ENCODE measurements around the gene CHI3L2.

CHI3L2 gene

DNA sequence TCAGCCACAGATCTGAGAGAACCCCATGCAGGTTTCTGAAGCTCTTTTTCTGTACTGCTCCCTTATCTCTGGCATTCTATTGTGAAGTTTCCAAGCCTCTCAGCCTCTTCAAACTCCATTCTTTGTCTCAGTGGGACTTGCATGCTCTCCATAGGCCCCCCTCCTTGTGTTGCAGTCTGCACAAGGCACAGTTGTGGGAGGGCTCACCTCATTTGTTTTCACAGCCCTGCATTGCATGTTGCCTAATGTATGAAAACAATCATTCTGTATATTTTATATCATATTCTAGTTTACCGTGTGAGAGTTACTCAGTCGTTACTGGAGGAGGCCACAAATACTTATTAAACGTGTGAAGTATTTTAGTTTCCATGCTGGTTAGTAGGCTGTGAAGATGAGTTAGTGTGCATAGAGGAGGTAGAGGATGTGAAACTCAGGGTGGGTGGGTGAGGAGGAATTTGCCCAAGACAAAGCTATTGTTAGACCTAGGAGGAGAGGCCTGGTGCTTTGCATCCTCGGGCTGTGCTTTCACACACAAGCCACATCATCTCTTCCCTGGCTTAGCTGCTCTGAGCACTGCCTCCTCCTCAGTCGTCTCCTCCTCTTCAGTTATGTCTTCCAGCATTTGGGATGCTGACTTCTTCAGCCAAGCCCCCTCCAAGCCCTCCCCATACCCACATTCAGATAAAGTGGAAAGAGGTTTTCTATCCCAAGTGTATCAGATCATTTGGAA, 7.8 kb upstream of the CHI3L2 start:
- Mint-ChIP-seq H3K36me3 (ENCODE audit: low read depth) (no peaks in the 10 kb centered on the region), H3K27me3 (no peaks in the 10 kb centered on the region), H3K4me1 (ENCODE audit: low read depth) (peaks cover 85% of the 10 kb centered on the region), H3K4me3 (no peak overlapping the region), H3K9me3 (no peaks in the 10 kb centered on the region), H3K27ac (no peak overlapping the region)
- intact Hi-C loops (cut with micrococcal nuclease), result loop anchor here (10.0 kb wide), 2 partner anchors 125 to 545 kb away; no protein-coding TSS in a partner anchor

DNA sequence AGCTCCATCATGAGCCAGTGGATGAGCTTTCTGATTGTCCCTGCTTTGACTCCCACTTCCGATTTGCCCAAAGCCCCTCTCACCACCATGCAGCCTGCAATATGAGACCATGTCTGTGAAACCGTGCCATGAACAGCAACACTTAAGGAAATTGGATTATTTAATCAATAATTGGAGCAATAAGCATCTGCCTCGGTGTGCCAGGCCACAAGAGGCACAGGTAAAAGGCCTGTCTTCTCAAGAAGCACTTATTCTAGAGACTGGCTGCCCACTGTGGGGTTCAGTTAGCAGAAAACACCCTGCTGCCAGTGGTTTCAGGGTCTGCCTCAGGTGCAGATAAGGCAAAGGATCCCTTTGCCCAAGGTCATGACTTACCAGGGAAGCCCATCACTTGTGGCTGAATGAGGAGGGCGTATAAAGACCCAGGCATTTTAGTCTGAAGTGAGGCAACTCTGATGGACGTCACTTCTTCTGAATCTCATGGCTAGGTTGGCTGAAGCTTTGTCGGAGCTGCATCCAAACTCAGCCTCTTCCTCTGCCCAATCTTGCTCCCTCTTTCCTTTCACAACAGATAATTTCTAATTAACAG, 7.1 kb upstream of the CHI3L2 start:
- intact Hi-C loops (cut with micrococcal nuclease), result loop anchor here (10.0 kb wide), 1 partner anchor 544 kb away; no protein-coding TSS in a partner anchor
- Mint-ChIP-seq H3K9me3 (no peaks in the 10 kb centered on the region), H3K36me3 (ENCODE audit: low read depth) (no peaks in the 10 kb centered on the region), H3K27me3 (peaks cover 2% of the 10 kb centered on the region), H3K4me3 (no peak overlapping the region), H3K4me1 (ENCODE audit: low read depth) (peaks cover 78% of the 10 kb centered on the region), H3K27ac (no peak overlapping the region)

DNA sequence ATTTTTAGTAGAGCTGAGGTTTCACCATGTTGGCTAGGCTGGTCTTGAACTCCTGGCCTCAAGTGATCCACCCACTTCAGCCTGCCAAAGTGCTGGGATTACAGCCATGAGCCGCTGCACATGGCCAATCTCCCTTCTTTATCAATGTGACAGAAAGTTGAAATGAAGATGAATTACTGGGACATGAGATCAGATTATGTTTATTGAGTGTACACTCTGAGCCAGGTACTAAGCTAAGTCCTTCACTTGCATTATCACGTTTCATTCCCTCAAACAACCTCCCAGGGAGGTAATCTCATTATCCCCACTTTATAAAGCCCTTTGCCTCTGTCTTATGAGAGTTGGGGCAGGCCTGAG, 6.3 kb upstream of the CHI3L2 start:
- Mint-ChIP-seq H3K4me1 (ENCODE audit: low read depth) (peaks cover 69% of the 10 kb centered on the region), H3K27ac (no peak overlapping the region), H3K27me3 (peaks cover 2% of the 10 kb centered on the region), H3K9me3 (no peaks in the 10 kb centered on the region), H3K36me3 (ENCODE audit: low read depth) (no peaks in the 10 kb centered on the region), H3K4me3 (no peak overlapping the region)
- intact Hi-C loops (cut with micrococcal nuclease), result loop anchor here (10.0 kb wide), 1 partner anchor 544 kb away; no protein-coding TSS in a partner anchor

DNA sequence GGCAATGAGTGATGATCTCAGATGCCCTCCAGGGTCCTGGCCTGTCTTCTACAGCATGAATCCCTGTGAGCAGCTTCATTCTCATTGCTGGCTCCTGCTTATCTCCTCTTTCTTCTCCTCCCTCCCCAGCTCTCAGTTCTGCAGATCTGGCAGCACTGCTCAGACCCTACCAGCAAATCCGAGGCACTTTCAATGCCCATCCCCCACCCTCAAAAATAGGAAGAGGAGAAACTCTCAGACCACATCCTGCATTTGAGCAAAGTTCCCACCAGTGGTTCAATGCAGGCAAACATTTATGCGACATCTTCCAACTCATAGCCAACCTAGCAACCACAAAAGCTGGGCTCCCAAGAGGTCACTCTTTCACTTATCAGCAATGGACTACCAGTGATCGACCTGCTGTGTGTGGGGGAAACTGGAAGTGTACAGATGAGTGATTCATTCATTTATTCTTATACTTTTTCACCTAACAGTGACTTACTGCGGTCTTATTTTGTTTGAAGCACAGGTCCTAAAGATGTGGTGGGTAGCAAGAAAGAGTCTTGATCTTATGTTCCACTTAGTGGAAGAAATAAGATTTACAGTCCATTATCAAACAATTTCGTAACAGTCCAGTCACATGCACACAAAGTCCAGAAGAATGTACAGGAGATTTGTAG, 5.8 kb upstream of the CHI3L2 start:
- H3K36me3 Mint-ChIP-seq (ENCODE audit: low read depth), result no peaks in the 10 kb centered on the region
- intact Hi-C loops (cut with micrococcal nuclease), result loop anchor here (10.0 kb wide), 1 partner anchor 543 kb away; no protein-coding TSS in a partner anchor
- peaks cover 67% of the 10 kb centered on the region for H3K4me1 Mint-ChIP-seq (ENCODE audit: low read depth)
- peak overlapping the region; percentile 24 for H3K4me3 Mint-ChIP-seq
- no peaks in the 10 kb centered on the region for H3K9me3 Mint-ChIP-seq
- no peak overlapping the region for H3K27ac Mint-ChIP-seq
- peaks cover 2% of the 10 kb centered on the region for H3K27me3 Mint-ChIP-seq

- Mint-ChIP-seq H3K36me3 (ENCODE audit: low read depth) (no peaks in the 10 kb centered on the region), H3K27me3 (peaks cover 2% of the 10 kb centered on the region), H3K27ac (peak overlapping the region; percentile 51), H3K4me1 (ENCODE audit: low read depth) (peaks cover 67% of the 10 kb centered on the region), H3K4me3 (peak overlapping the region; percentile 26), H3K9me3 (no peaks in the 10 kb centered on the region)
- intact Hi-C loops (cut with micrococcal nuclease), result loop anchor here (1.0 to 10.0 kb wide), 2 partner anchors 177 to 542 kb away; no protein-coding TSS in a partner anchor
These were observed 5.0 kb upstream of the CHI3L2 start for GRCh38 chr1:111222308-111223125.

DNA sequence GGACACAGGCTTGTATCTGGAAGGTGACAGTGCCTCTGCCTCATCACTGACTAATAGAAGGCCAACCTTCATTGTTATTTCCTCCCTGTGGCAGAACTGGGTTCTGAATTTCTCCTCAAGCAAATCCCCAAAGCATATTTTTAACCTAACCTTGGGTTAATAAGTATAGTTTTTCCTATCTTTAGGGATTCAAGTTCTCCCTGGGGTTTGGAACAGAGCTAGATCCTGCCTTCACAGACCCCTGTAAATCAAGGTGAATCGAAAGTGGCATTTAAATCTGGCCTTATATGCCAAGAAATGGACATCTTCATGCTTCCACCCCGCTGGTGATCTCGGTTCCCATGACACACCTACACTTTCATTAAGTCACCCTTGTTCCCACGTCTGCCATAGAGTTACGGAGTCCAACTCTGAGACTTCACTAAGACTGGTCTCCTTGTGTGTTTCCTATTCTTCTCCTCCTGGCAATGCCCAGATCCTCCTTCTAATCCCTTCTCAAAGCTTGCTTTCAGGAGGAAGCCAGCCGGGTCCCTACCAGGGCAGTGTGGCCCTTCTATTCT, 4.3 kb upstream of the CHI3L2 start:
- H3K27ac Mint-ChIP-seq, result peak overlapping the region; percentile 51
- intact Hi-C loops (cut with micrococcal nuclease), result loop anchor here (1.0 to 10.0 kb wide), 2 partner anchors 176 to 542 kb away; no protein-coding TSS in a partner anchor
- H3K36me3 Mint-ChIP-seq (ENCODE audit: low read depth), result no peaks in the 10 kb centered on the region
- H3K27me3 Mint-ChIP-seq, result peaks cover 2% of the 10 kb centered on the region
- H3K9me3 Mint-ChIP-seq, result no peaks in the 10 kb centered on the region
- peaks cover 67% of the 10 kb centered on the region for H3K4me1 Mint-ChIP-seq (ENCODE audit: low read depth)
- no peak overlapping the region for H3K4me3 Mint-ChIP-seq

- no peaks in the 10 kb centered on the region for H3K9me3 Mint-ChIP-seq
- intact Hi-C loops (cut with micrococcal nuclease), result loop anchor here (10.0 kb wide), 1 partner anchor 540 kb away; no protein-coding TSS in a partner anchor
These were observed 2.4 kb upstream of the CHI3L2 start for GRCh38 chr1:111225091-111225490.

GRCh38 chr1:111225717-111226400, 1.7 kb upstream of the CHI3L2 start:
- intact Hi-C loops (cut with micrococcal nuclease), result loop anchor here (10.0 kb wide), 1 partner anchor 539 kb away; no protein-coding TSS in a partner anchor
- Mint-ChIP-seq H3K9me3 (no peaks in the 10 kb centered on the region), H3K36me3 (ENCODE audit: low read depth) (no peaks in the 10 kb centered on the region), H3K4me3 (no peak overlapping the region), H3K27me3 (peaks cover 2% of the 10 kb centered on the region), H3K4me1 (ENCODE audit: low read depth) (peaks cover 52% of the 10 kb centered on the region), H3K27ac (no peak overlapping the region)

More at GRCh38 chr1:111225091-111225490, 2.4 kb upstream of the CHI3L2 start:
- Mint-ChIP-seq H3K4me1 (ENCODE audit: low read depth) (peaks cover 60% of the 10 kb centered on the region), H3K27me3 (peaks cover 2% of the 10 kb centered on the region), H3K4me3 (no peak overlapping the region), H3K36me3 (ENCODE audit: low read depth) (no peaks in the 10 kb centered on the region), H3K27ac (no peak overlapping the region)

- Mint-ChIP-seq H3K4me3 (no peak overlapping the region), H3K36me3 (ENCODE audit: low read depth) (no peaks in the 10 kb centered on the region), H3K9me3 (no peaks in the 10 kb centered on the region), H3K4me1 (ENCODE audit: low read depth) (peaks cover 31% of the 10 kb centered on the region), H3K27ac (peak overlapping the region; percentile 33), H3K27me3 (peaks cover 6% of the 10 kb centered on the region)
- intact Hi-C loops (cut with micrococcal nuclease), result loop anchor here (10.0 kb wide), 1 partner anchor 537 kb away; no protein-coding TSS in a partner anchor
These were observed 586 bp downstream of the CHI3L2 start for GRCh38 chr1:111227851-111228747.

DNA sequence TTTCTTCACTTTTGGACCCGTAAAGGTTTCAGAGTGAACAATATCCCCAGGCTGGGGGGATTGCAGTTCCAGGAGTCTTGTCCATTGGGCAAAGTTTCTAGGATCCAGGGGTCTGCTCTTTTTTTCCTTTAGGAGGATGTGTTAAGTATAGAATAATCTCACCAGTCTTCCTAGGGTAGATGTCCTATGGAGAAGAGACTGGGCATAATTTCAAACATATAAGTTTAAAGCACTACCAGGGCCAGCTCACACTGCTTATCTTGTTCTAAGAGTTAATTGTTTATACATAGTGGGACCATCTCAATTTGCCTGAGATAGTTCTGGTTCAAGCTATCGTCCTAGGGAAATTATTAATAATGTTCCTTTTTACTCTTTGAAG, 1.2 kb downstream of the CHI3L2 start:
- intact Hi-C loops (cut with micrococcal nuclease), result loop anchor here (10.0 kb wide), 1 partner anchor 536 kb away; no protein-coding TSS in a partner anchor
- Mint-ChIP-seq H3K27me3 (peaks cover 8% of the 10 kb centered on the region), H3K9me3 (no peaks in the 10 kb centered on the region), H3K36me3 (ENCODE audit: low read depth) (no peaks in the 10 kb centered on the region), H3K27ac (no peak overlapping the region), H3K4me3 (no peak overlapping the region), H3K4me1 (ENCODE audit: low read depth) (peaks cover 26% of the 10 kb centered on the region)

- Mint-ChIP-seq H3K36me3 (ENCODE audit: low read depth) (no peaks in the 10 kb centered on the region), H3K9me3 (no peaks in the 10 kb centered on the region), H3K27me3 (peaks cover 23% of the 10 kb centered on the region), H3K27ac (no peak overlapping the region), H3K4me3 (no peak overlapping the region), H3K4me1 (ENCODE audit: low read depth) (peaks cover 19% of the 10 kb centered on the region)
- intact Hi-C loops (cut with micrococcal nuclease), result no loop called here
These were observed 4.6 kb downstream of the CHI3L2 start for GRCh38 chr1:111232134-111232533.

DNA sequence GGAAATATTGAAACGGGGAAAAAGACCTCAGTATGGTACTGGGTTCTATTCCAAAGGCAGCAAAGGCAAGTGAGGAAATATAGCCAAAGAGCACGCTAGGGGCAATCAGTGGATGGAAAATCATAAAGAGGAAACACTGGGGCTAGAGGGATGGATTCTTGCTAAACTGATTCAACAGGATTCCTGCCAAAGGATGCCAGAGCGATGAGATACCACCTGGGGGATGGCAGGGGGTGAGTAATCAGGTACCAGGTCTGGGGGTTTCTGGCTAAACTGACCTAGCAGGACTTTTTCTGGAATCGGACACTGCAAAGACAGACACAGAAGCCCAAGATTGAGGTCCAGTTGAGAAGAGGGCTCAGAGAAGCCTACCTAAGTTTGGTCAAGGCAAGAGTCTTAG, 6.7 kb downstream of the CHI3L2 start:
- H3K4me1 Mint-ChIP-seq (ENCODE audit: low read depth), result peaks cover 5% of the 10 kb centered on the region
- no peak overlapping the region for H3K4me3 Mint-ChIP-seq
- H3K27ac Mint-ChIP-seq, result no peak overlapping the region
- no peaks in the 10 kb centered on the region for H3K9me3 Mint-ChIP-seq
- H3K36me3 Mint-ChIP-seq (ENCODE audit: low read depth), result no peaks in the 10 kb centered on the region
- H3K27me3 Mint-ChIP-seq, result peaks cover 23% of the 10 kb centered on the region
- intact Hi-C loops (cut with micrococcal nuclease), result no loop called here
